ENCODE data around the gene DNAJA3.

The DNAJA3 gene

GRCh38 chr16:4496305-4496704 lies 70.6 kb downstream of the DNAJA3 start:
- no peak overlapping the region for H3K4me3 ChIP-seq (ENCODE audit: low read length)
- H3K36me3 ChIP-seq (ENCODE audit: insufficient read depth, low read depth, low read length): peaks cover 3% of the 10 kb centered on the region; the same call in 1 of the 2 replicates
- H3K27me3 ChIP-seq (ENCODE audit: insufficient read depth, low read length): no peaks in the 10 kb centered on the region
- no peak overlapping the region for H3K27ac ChIP-seq (ENCODE audit: low read length)
- peaks cover 24% of the 10 kb centered on the region for H3K4me1 ChIP-seq (ENCODE audit: insufficient read depth, low read length)
- H3K9ac ChIP-seq (ENCODE audit: low read depth, low read length): no peak overlapping the region
- H3K9me3 ChIP-seq (ENCODE audit: insufficient read depth, low read depth, low read length): no peaks in the 10 kb centered on the region

- Histone ChIP-seq H3K27ac (ENCODE audit: low read length) (no peak overlapping the region), H3K9ac (ENCODE audit: low read depth, low read length) (no peak overlapping the region)
These were observed 73.0 kb downstream of the DNAJA3 start for GRCh38 chr16:4498546-4499195.

GRCh38 chr16:4499196-4499555 lies 73.5 kb downstream of the DNAJA3 start:
- Histone ChIP-seq H3K4me3 (ENCODE audit: low read length) (no peak overlapping the region), H3K9me3 (ENCODE audit: insufficient read depth, low read depth, low read length) (no peaks in the 10 kb centered on the region), H3K4me1 (ENCODE audit: insufficient read depth, low read length) (peaks cover 24% of the 10 kb centered on the region), H3K27me3 (ENCODE audit: insufficient read depth, low read length) (no peaks in the 10 kb centered on the region), H3K36me3 (ENCODE audit: insufficient read depth, low read depth, low read length) (peaks cover 3% of the 10 kb centered on the region; the same call in 1 of the 2 replicates), H3K27ac (ENCODE audit: low read length) (no peak overlapping the region), H3K9ac (ENCODE audit: low read depth, low read length) (no peak overlapping the region)

More at GRCh38 chr16:4498546-4499195, 73.0 kb downstream of the DNAJA3 start:
- H3K9me3 ChIP-seq (ENCODE audit: insufficient read depth, low read depth, low read length): no peaks in the 10 kb centered on the region
- H3K4me1 ChIP-seq (ENCODE audit: insufficient read depth, low read length): peaks cover 24% of the 10 kb centered on the region
- no peaks in the 10 kb centered on the region for H3K27me3 ChIP-seq (ENCODE audit: insufficient read depth, low read length)
- peaks cover 3% of the 10 kb centered on the region; the same call in 1 of the 2 replicates for H3K36me3 ChIP-seq (ENCODE audit: insufficient read depth, low read depth, low read length)
- H3K4me3 ChIP-seq (ENCODE audit: low read length): no peak overlapping the region

DNA sequence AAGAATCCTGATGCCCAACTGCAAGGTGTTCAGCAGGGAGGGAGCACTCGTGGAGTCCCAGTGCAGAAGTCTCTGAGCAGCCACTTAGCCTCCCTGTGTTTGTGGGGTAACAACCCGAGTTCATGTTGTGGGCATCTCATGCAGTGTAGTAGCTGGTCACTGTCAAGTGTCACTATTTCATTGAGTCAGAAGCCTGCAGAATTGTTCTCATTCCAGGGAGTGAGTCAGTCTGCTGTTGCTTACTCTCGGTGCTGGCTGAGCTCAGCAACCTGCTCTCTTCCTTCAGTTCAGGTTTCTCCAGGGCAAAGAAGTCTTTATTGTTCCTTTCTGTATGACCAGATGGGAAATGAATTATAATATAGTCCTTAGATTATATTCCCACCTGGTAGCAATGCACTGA lies 74.6 kb downstream of the DNAJA3 start:
- no peaks in the 10 kb centered on the region for H3K9me3 ChIP-seq (ENCODE audit: insufficient read depth, low read depth, low read length)
- H3K4me1 ChIP-seq (ENCODE audit: insufficient read depth, low read length): peaks cover 21% of the 10 kb centered on the region
- no peak overlapping the region for H3K27ac ChIP-seq (ENCODE audit: low read length)
- H3K4me3 ChIP-seq (ENCODE audit: low read length): no peak overlapping the region
- H3K9ac ChIP-seq (ENCODE audit: low read depth, low read length): peak overlapping the region; percentile 33; the same call in 1 of the 2 replicates
- peaks cover 3% of the 10 kb centered on the region; the same call in 1 of the 2 replicates for H3K36me3 ChIP-seq (ENCODE audit: insufficient read depth, low read depth, low read length)
- no peaks in the 10 kb centered on the region for H3K27me3 ChIP-seq (ENCODE audit: insufficient read depth, low read length)

DNA sequence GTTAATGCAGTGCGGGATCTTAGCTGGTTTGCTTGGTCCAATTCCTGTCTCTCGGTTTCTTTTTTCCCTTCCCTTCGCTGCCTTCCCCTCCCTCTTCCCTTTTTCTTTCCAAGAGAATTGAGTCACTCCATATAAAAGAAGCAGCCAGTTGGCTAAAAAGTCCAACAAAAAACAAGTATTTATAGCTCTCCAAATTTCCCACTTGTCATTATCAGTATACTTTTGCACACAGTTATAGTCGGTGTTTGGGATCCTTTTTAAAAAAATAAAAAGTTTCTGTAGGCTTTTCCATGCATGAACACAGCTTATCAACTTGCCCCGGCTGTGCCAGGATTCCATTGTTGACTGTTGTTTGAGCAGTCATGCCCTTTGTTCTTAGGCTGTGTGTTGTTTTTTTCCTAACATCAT lies 75.4 kb downstream of the DNAJA3 start:
- Histone ChIP-seq H3K9me3 (ENCODE audit: insufficient read depth, low read depth, low read length) (no peaks in the 10 kb centered on the region), H3K9ac (ENCODE audit: low read depth, low read length) (no peak overlapping the region), H3K4me3 (ENCODE audit: low read length) (no peak overlapping the region), H3K36me3 (ENCODE audit: insufficient read depth, low read depth, low read length) (peaks cover 3% of the 10 kb centered on the region; the same call in 1 of the 2 replicates), H3K4me1 (ENCODE audit: insufficient read depth, low read length) (peaks cover 15% of the 10 kb centered on the region; the same call in 1 of the 2 replicates), H3K27ac (ENCODE audit: low read length) (no peak overlapping the region), H3K27me3 (ENCODE audit: insufficient read depth, low read length) (no peaks in the 10 kb centered on the region)

DNA sequence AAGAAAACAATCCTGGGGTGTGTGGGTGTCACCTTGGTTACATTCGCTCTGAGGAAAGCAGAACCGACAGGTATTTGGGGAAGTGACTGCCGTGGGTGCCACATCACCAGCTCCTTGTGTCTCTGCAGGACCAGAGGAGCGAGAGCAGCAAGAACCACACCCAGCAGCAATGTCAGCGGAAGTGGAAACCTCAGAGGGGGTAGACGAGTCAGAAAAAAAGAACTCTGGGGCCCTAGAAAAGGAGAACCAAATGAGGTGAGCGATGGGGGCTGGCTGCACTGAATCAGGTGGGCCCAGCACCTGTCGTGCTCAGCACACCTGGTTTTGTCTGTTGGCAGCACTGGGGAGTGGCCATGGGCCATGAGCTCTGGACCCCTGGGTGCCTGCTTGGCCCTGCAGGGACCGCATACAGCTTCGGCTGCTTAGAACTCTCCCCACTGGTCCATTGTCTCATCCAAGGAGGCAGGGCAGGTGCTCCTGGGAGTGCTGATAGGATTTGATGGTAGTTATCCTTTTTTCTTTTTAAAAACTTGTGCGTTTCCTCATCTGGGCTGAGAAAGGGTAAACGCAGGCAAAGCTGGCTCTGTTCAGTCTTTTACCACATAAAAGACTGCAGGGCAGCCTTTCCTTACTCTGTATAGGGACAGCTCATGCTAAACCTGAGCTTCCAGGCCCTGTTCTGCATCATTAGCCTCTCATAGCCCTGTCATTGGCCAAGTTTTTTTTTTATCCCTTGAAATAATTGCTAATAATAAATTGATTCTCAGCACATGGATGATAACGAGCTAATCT lies 79.9 kb downstream of the DNAJA3 start:
- Histone ChIP-seq H3K9ac (ENCODE audit: low read depth, low read length) (no peak overlapping the region), H3K27ac (ENCODE audit: low read length) (no peak overlapping the region), H3K4me3 (ENCODE audit: low read length) (no peak overlapping the region)

More for the DNA sequence above, 79.9 kb downstream of the DNAJA3 start:
- Histone ChIP-seq H3K9me3 (ENCODE audit: insufficient read depth, low read depth, low read length) (no peaks in the 10 kb centered on the region), H3K36me3 (ENCODE audit: insufficient read depth, low read depth, low read length) (peaks cover 38% of the 10 kb centered on the region), H3K27me3 (ENCODE audit: insufficient read depth, low read length) (no peaks in the 10 kb centered on the region), H3K4me1 (ENCODE audit: insufficient read depth, low read length) (peaks cover 5% of the 10 kb centered on the region; the same call in 1 of the 2 replicates)

All from iPS-20b (cell line).